Peyer's patch (tissue), 4 donors: Measurements from ENCODE around the gene TEK. TPM values are rescaled to one million over a fixed set of nuclear protein-coding genes. Genes with fewer than 3 reads are reported as not detected.

Experiments
- DNase-seq, 3 donors: peaks; one replicate each; pipeline ENCODE4 v3.0.0-alpha.2; 2017 to 2019
- H3K27ac ChIP-seq, 4 donors: fragments of 200-600 bp; sonication (generic); one replicate each; pipeline ENCODE4 v1.5.1; 2016 to 2019
- H3K27me3 ChIP-seq, 2 donors: fragments of 200-600 bp; sonication (generic); one replicate each; pipeline ENCODE4 v1.5.1; 2019
- H3K36me3 ChIP-seq, 3 donors: fragments of 200-600 bp; sonication (generic); one replicate each; pipeline ENCODE4 v1.5.1; 2016 to 2019
- H3K4me1 ChIP-seq, 4 donors: fragments of 200-600 bp; sonication (generic); one replicate each; pipeline ENCODE4 v1.5.1; 2016 to 2019
- H3K4me3 ChIP-seq, 4 donors: fragments of 200-600 bp; sonication (generic); 1 replicate in 3 of 4; 2 replicates in 1 of 4; pipeline ENCODE4 v1.5.1; 2016 to 2019; ENCODE audit warnings: mild to moderate bottlenecking in 1 of 4
- H3K9me3 ChIP-seq, 4 donors: fragments of 200-600 bp; sonication (generic); one replicate each; pipeline ENCODE4 v1.5.1; 2016 to 2019; ENCODE audit warnings: mild to moderate bottlenecking in 1 of 4
- CTCF ChIP-seq, 6 experiments: fragments of 450-650 bp in 4 of 6; fragments of 200-600 bp in 2 of 6; sonication (generic) in 1 of 6; IDR thresholded peaks; one replicate each; pipeline ENCODE4 v1.5.1; 2017 to 2019; ENCODE audit warnings: antibody characterized with exemption in 6 of 6, mild to moderate bottlenecking in 3 of 6, moderate library complexity in 1 of 6
- POLR2A ChIP-seq, 2 donors: fragments of 450-650 bp; IDR thresholded peaks; one replicate each; pipeline ENCODE4 v1.5.1; 2017; ENCODE audit warnings: antibody characterized with exemption in 2 of 2, mild to moderate bottlenecking in 2 of 2, moderate library complexity in 2 of 2
- total RNA-seq, 4 donors: library from RNA; depleted of rRNA; stranded (reverse); fragments of >200 nt; gene quantifications; one replicate each; pipeline ENCODE4 v1.1.0, GENCODE V29; 2016

The TEK gene
- total RNA-seq, 4 donors from 2014 or later: 3.0 to 22.3 (median 4.3) TPM

- Histone ChIP-seq H3K36me3 (no peaks in the 10 kb centered on the region), H3K27ac (no peak overlapping the region), H3K4me3 (no peak overlapping the region), H3K9me3 (no peaks in the 10 kb centered on the region), H3K4me1 (no peaks in the 10 kb centered on the region), H3K27me3 (no peaks in the 10 kb centered on the region)
- DNase-seq: no peak
- TF ChIP-seq CTCF (IDR thresholded peaks at IDR 0.05) (no peak), POLR2A (IDR thresholded peaks at IDR 0.05) (no peak)
These were observed 96.2 kb downstream of the TEK start for GRCh38 chr9:27205198-27205597.

DNA sequence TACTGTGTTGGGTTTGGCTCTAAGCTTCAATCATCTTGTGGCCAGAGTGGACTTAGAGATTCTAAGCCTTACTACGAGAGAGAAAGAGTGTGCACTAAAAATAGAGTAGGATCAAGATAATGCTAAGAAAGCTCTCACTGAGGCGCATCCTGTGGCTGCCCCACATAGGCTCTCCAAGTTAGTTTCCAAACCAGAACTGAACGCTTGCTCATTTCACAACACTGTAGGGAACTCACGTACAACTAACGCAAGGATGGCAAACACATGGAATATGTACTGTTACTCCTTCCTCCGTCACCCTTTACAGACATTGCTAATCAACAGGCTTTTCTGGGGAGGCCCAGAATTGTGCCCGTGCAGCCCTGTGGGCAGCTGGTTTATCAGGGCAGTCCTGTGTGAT, 97.0 kb downstream of the TEK start:
- Histone ChIP-seq H3K4me3 (no peak overlapping the region), H3K36me3 (no peaks in the 10 kb centered on the region), H3K27ac (no peak overlapping the region), H3K27me3 (no peaks in the 10 kb centered on the region), H3K9me3 (no peaks in the 10 kb centered on the region), H3K4me1 (no peaks in the 10 kb centered on the region)
- DNase-seq: no peak
- no peak for TF ChIP-seq POLR2A (IDR thresholded peaks at IDR 0.05)
- TF ChIP-seq CTCF (IDR thresholded peaks at IDR 0.05): no peak

DNA sequence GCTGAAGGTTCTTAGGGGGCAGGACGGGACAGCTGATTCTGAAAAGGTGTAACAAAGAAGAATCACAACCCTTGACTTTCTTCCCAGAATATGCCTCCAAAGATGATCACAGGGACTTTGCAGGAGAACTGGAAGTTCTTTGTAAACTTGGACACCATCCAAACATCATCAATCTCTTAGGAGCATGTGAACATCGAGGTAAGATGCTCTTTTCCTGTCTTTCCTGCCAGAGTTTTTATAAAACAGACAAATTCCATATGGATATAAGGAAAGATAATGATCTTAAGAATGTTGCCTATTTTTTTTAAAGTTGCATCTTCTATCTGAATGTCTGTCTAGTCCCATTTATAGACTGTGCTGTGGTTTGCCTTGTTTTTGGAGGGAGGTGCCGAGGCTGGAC, 100.0 kb downstream of the TEK start:
- Histone ChIP-seq H3K4me3 (no peak overlapping the region), H3K9me3 (no peaks in the 10 kb centered on the region), H3K36me3 (no peaks in the 10 kb centered on the region), H3K27me3 (no peaks in the 10 kb centered on the region), H3K4me1 (no peaks in the 10 kb centered on the region), H3K27ac (no peak overlapping the region)
- TF ChIP-seq CTCF (IDR thresholded peaks at IDR 0.05) (no peak), POLR2A (IDR thresholded peaks at IDR 0.05) (no peak)
- no peak for DNase-seq

DNA sequence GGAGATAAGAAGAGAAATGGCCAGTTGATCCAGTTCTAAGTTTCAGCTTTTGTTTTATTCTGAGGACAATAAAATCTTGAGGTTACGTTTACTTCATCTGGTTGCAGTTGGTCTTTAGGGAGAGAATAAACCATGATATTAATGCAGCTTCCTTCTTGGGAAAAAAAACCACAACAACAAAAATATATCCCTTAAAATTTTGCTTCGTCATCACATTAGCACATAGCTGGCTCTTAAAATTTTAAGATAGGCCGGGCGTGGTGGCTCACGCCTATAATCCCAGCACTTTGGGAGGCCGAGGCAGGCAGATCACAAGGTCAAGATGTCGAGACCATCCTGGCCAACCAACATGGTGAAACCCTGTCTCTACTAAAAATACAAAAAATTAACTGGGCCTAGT, 101.6 kb downstream of the TEK start:
- no peak overlapping the region for H3K27ac ChIP-seq
- no peak for DNase-seq

DNA sequence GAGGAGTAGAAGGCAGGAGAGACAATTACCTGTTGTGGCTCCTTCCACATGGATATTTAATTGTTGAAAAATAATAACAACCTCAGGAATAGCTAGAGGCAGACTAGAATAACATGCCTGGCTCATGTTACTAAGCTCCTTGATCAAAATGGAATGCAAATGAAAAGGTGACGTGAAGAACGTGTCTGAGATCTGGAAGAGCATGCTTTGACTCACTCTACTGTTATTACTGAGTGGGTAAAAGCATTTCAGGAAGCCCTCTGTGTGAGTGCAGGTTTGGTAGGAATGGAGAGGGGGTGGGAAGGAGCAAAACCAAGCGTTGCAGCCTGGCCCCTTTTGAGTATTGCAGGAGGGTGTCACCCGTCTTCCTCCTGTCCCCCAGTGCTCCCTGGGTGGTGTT, 103.2 kb downstream of the TEK start:
- no peak for DNase-seq
- no peak overlapping the region for H3K4me3 ChIP-seq
- no peaks in the 10 kb centered on the region for H3K4me1 ChIP-seq
- no peaks in the 10 kb centered on the region for H3K9me3 ChIP-seq
- H3K27me3 ChIP-seq: no peaks in the 10 kb centered on the region
- H3K36me3 ChIP-seq: no peaks in the 10 kb centered on the region
- no peak overlapping the region for H3K27ac ChIP-seq
- TF ChIP-seq POLR2A (IDR thresholded peaks at IDR 0.05) (no peak), CTCF (IDR thresholded peaks at IDR 0.05) (no peak)

More for the DNA sequence above, 101.6 kb downstream of the TEK start:
- TF ChIP-seq CTCF (IDR thresholded peaks at IDR 0.05): no peak
- TF ChIP-seq POLR2A (IDR thresholded peaks at IDR 0.05): no peak
- no peak overlapping the region for H3K4me3 ChIP-seq
- no peaks in the 10 kb centered on the region for H3K4me1 ChIP-seq
- H3K9me3 ChIP-seq: no peaks in the 10 kb centered on the region
- H3K36me3 ChIP-seq: no peaks in the 10 kb centered on the region
- H3K27me3 ChIP-seq: no peaks in the 10 kb centered on the region

DNA sequence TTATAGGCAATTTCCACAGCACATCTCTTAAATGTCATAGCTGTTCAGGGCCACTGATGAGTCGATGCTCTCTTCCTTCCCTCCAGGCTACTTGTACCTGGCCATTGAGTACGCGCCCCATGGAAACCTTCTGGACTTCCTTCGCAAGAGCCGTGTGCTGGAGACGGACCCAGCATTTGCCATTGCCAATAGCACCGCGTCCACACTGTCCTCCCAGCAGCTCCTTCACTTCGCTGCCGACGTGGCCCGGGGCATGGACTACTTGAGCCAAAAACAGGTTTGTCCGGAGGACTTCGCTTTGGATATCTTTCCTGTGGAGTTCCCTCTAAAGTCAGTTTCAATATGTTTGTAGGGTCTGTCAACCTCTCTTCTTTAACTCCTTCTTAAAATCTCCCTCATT, 103.6 kb downstream of the TEK start:
- Histone ChIP-seq H3K4me1 (no peaks in the 10 kb centered on the region), H3K4me3 (no peak overlapping the region), H3K27me3 (no peaks in the 10 kb centered on the region), H3K9me3 (no peaks in the 10 kb centered on the region), H3K36me3 (no peaks in the 10 kb centered on the region), H3K27ac (no peak overlapping the region)
- no peak for TF ChIP-seq CTCF (IDR thresholded peaks at IDR 0.05)
- DNase-seq: no peak
